ENCODE data around the gene KIAA1217.

The KIAA1217 gene

GRCh38 chr10:24172909-24173308 is 36.0 kb upstream of the KIAA1217 start:
- in situ Hi-C loops (cut with MboI; ENCODE audit: low sequenced_read_pairs, unreplicated experiment) = no loop called here
- no peak for TF ChIP-seq CTCF (IDR thresholded peaks at IDR 0.05; ENCODE audit: borderline replicate concordance, control extremely low read depth, extremely low read depth, insufficient read depth, missing control alignments)
- DNase-seq (ENCODE audit: low spot score) = no peak

DNA sequence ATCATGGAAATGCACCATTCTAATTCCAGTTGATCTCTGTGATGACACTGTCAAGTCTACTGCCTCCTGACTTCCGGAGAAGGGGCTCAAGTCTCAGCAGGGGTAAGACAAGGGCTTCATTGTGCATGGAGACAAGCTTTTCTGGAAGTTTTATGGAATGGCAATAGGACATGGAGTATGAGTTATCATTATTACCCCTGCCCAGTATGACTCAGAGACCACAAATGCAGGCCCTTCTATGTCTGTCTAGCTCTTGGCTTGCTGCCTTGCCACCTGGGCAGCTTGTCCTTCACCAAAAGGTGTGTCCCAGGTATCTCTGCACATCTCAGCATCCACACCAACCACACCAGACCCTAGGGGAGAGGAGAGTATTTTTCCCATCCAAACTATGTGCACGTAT is 34.9 kb upstream of the KIAA1217 start:
- TF ChIP-seq CTCF (IDR thresholded peaks at IDR 0.05; ENCODE audit: borderline replicate concordance, control extremely low read depth, extremely low read depth, insufficient read depth, missing control alignments) = no peak
- in situ Hi-C loops (cut with MboI; ENCODE audit: low sequenced_read_pairs, unreplicated experiment) = no loop called here
- DNase-seq (ENCODE audit: low spot score) = no peak

DNA sequence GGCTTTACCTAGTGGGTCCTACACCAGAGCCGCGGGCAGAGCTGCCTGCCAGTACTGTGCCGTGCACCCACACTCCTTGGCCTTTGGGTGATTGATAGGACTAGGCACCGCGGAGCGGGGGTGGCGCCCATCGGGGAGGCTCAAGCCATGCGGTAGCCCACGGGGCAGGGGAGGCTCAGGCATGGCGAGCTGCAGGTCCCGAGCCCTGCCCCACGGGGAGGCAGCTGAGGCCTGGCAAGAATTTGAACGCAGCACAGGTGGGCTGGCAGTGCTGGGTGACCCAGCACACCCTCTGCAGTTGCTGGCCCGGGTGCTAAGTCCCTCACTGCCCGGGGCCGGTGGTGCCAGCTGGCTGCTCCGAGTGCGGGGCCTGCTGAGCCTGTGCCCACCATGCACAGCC is 32.3 kb upstream of the KIAA1217 start:
- no peak for TF ChIP-seq CTCF (IDR thresholded peaks at IDR 0.05; ENCODE audit: borderline replicate concordance, control extremely low read depth, extremely low read depth, insufficient read depth, missing control alignments)
- DNase-seq (ENCODE audit: low spot score) = no peak
- in situ Hi-C loops (cut with MboI; ENCODE audit: low sequenced_read_pairs, unreplicated experiment) = loop anchor here (25.0 kb wide), 1 partner anchor 189 kb away; no protein-coding TSS in a partner anchor

DNA sequence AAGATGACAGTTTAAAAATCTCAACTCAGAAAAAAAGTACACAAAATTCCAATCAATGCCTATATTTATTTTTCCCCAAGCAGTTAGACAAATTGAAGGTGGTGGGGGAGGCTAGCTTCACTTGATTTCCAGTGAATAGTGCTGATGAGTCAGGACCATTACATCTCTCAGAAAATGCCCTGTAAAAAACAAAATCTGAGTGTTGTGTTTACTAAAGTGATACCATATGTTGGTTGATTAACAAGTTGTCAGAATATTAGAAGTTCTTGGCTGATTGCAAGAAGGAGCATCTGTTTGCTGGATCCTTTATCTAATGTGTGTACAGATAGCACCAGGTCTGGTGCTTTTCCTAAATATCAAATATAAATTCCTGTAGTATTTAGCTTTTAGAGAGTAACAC is 31.3 kb upstream of the KIAA1217 start:
- in situ Hi-C loops (cut with MboI; ENCODE audit: low sequenced_read_pairs, unreplicated experiment) = loop anchor here (25.0 kb wide), 1 partner anchor 190 kb away; no protein-coding TSS in a partner anchor
- no peak for TF ChIP-seq CTCF (IDR thresholded peaks at IDR 0.05; ENCODE audit: borderline replicate concordance, control extremely low read depth, extremely low read depth, insufficient read depth, missing control alignments)
- DNase-seq (ENCODE audit: low spot score) = no peak

GRCh38 chr10:24180891-24181290 is 28.0 kb upstream of the KIAA1217 start:
- TF ChIP-seq CTCF (IDR thresholded peaks at IDR 0.05; ENCODE audit: borderline replicate concordance, control extremely low read depth, extremely low read depth, insufficient read depth, missing control alignments) = no peak
- no peak for DNase-seq (ENCODE audit: low spot score)
- in situ Hi-C loops (cut with MboI; ENCODE audit: low sequenced_read_pairs, unreplicated experiment) = loop anchor here (25.0 kb wide), 1 partner anchor 194 kb away; no protein-coding TSS in a partner anchor

DNA sequence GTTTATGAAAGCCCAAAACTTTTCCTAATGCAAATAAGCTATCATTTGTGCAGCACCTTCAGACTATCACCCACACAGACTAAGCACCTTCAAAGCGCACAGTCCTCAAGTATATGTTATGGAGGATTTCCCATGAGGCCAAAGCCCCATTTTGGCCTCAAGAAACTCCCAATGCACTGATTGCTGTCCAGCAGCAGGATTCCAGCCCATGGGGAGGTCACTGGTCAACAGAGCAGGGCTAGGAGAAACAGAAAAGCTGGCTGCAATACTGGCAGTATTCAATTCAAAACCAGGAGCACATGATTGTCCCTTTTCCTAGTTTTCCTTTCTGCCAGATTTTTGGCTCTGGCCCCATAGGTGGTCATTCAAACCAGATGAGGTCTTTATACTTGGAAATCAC is 24.5 kb upstream of the KIAA1217 start:
- DNase-seq (ENCODE audit: low spot score) = no peak

More for the DNA sequence above, 24.5 kb upstream of the KIAA1217 start:
- in situ Hi-C loops (cut with MboI; ENCODE audit: low sequenced_read_pairs, unreplicated experiment) = loop anchor here (25.0 kb wide), 1 partner anchor 197 kb away; no protein-coding TSS in a partner anchor
- TF ChIP-seq CTCF (IDR thresholded peaks at IDR 0.05; ENCODE audit: borderline replicate concordance, control extremely low read depth, extremely low read depth, insufficient read depth, missing control alignments) = no peak
